Breast epithelium (tissue), 4 donors: ENCODE measurements around the gene ULBP2. TPM values are rescaled to one million over a fixed set of nuclear protein-coding genes. Genes with fewer than 3 reads are reported as not detected.
A peak's percentile ranks its signal among the peaks of the same experiment; 100 is the strongest.

ENCODE experiments used
- DNase-seq, 2 donors: peaks; one replicate each; pipeline ENCODE4 v3.0.0-alpha.2; 2019; ENCODE audit warnings: low spot score in 2 of 2
- H3K27ac ChIP-seq, 2 donors: fragments of 200-600 bp; sonication (generic) in 1 of 2; one replicate each; pipeline ENCODE4 v1.5.1; 2016 to 2019; ENCODE audit warnings: mild to moderate bottlenecking in 1 of 2
- H3K27me3 ChIP-seq, 2 donors: fragments of 200-600 bp; sonication (generic) in 1 of 2; one replicate each; pipeline versions ENCODE4 v1.5.1 to v1.6.0; 2017 to 2019; ENCODE audit warnings: control low read depth in 1 of 2, mild to moderate bottlenecking in 1 of 2
- H3K36me3 ChIP-seq: fragments of 200-600 bp; one replicate; pipeline ENCODE4 v1.5.1; 2019
- H3K4me1 ChIP-seq, 2 donors: fragments of 200-600 bp; sonication (generic); one replicate each; pipeline ENCODE4 v1.5.1; 2016 to 2019; ENCODE audit warnings: control low read depth in 1 of 2
- H3K4me3 ChIP-seq, 3 donors: fragments of 200-600 bp; sonication (generic); 1 replicate in 2 of 3; 2 replicates in 1 of 3; pipeline ENCODE4 v1.5.1; 2016 to 2019; ENCODE audit warnings: mild to moderate bottlenecking in 3 of 3, moderate library complexity in 2 of 3
- H3K9me3 ChIP-seq, 2 donors: fragments of 200-600 bp; sonication (generic) in 1 of 2; one replicate each; pipeline ENCODE4 v1.5.1; 2016 to 2019; ENCODE audit warnings: control low read depth in 1 of 2
- CTCF ChIP-seq, 3 donors: fragments of 450-650 bp; IDR thresholded peaks; one replicate each; pipeline ENCODE4 v1.5.1; 2016 to 2017; ENCODE audit warnings: antibody characterized with exemption in 3 of 3, mild to moderate bottlenecking in 3 of 3, moderate library complexity in 3 of 3
- POLR2A ChIP-seq: fragments of 450-650 bp; IDR thresholded peaks from one replicate; pipeline ENCODE4 v1.6.1; 2016; ENCODE audit warnings: antibody characterized with exemption, mild to moderate bottlenecking, moderate library complexity
- POLR2AphosphoS5 ChIP-seq, 3 donors: sonication (generic); formaldehyde crosslinking; IDR thresholded peaks; one replicate each; pipeline ENCODE4 v1.6.1; 2017; ENCODE audit warnings: antibody characterized with exemption in 3 of 3
- intact Hi-C: fragments of 100-400 bp; cut with DNase I; formaldehyde crosslinking; loops from one replicate; pipeline ENCODE4 v1.15.1; 2023; ENCODE audit warnings: low total_unique reads
- total RNA-seq, 3 donors: library from RNA; depleted of rRNA; stranded (reverse); fragments of >200 nt; gene quantifications; one replicate each; pipeline ENCODE4 v1.1.0, GENCODE V29; 2016

Gene ULBP2
- total RNA-seq, 3 donors from 2014 or later: 0.88 to 1.3 TPM; not detected in 1

GRCh38 chr6:149922642-149923326 is 19.0 kb upstream of the ULBP2 start, which contains the start of gene RAET1G:
Gene RAET1G (minus strand): TSS chr6:149923121. CDS start chr6:149923010, 111 bp downstream.
- intact Hi-C loops: no loop called here
- no peak for TF ChIP-seq CTCF (IDR thresholded peaks at IDR 0.05)
- TF ChIP-seq POLR2AphosphoS5 (IDR thresholded peaks at IDR 0.05): peak in 2 of 3 donors; percentile 22 to 58
- H3K4me3 ChIP-seq: peak within 1 kb of the TSS; percentile 38 to 79 (median 59)

GRCh38 chr6:149923327-149923986 is 18.4 kb upstream of the ULBP2 start:
- no peaks in the 10 kb centered on the region for H3K9me3 ChIP-seq
- peaks cover 0 to 4% of the 10 kb centered on the region in 2 donors for H3K4me1 ChIP-seq
- no peaks in the 10 kb centered on the region for H3K27me3 ChIP-seq
- peak overlapping the region; percentile 38 to 79 (median 59) for H3K4me3 ChIP-seq
- intact Hi-C loops: no loop called here
- TF ChIP-seq POLR2AphosphoS5 (IDR thresholded peaks at IDR 0.05) (peak in 1 of 3 donors; percentile 6), CTCF (IDR thresholded peaks at IDR 0.05) (no peak)
- H3K36me3 ChIP-seq: no peaks in the 10 kb centered on the region
- peak overlapping the region in 1 of 2 donors; percentile 6 for H3K27ac ChIP-seq
- peak in 1 of 2 donors; percentile 28 for DNase-seq

More at GRCh38 chr6:149922642-149923326, 19.0 kb upstream of the ULBP2 start, which contains the start of gene RAET1G:
- Histone ChIP-seq H3K4me1 (peaks cover 0 to 4% of the 10 kb centered on the region in 2 donors), H3K27ac (peak within 1 kb of the TSS in 1 of 2 donors; percentile 6), H3K27me3 (no peaks in the 10 kb centered on the region), H3K36me3 (no peaks in the 10 kb centered on the region), H3K9me3 (no peaks in the 10 kb centered on the region)
- DNase-seq: peak; percentile 86 to 87

- TF ChIP-seq POLR2AphosphoS5 (IDR thresholded peaks at IDR 0.05): no peak
- intact Hi-C loops: no loop called here
- no peak overlapping the region for H3K4me3 ChIP-seq
- no peak for DNase-seq
- H3K36me3 ChIP-seq: no peaks in the 10 kb centered on the region
- H3K9me3 ChIP-seq: no peaks in the 10 kb centered on the region
- peaks cover 0 to 4% of the 10 kb centered on the region in 2 donors for H3K4me1 ChIP-seq
- H3K27ac ChIP-seq: no peak overlapping the region
- H3K27me3 ChIP-seq: no peaks in the 10 kb centered on the region
These were observed 17.4 kb upstream of the ULBP2 start for GRCh38 chr6:149924206-149924932.

GRCh38 chr6:149924933-149925252 is 16.9 kb upstream of the ULBP2 start:
- TF ChIP-seq CTCF (IDR thresholded peaks at IDR 0.05) (no peak), POLR2A (no peak), POLR2AphosphoS5 (IDR thresholded peaks at IDR 0.05) (no peak)
- Histone ChIP-seq H3K36me3 (no peaks in the 10 kb centered on the region), H3K9me3 (no peaks in the 10 kb centered on the region), H3K27me3 (no peaks in the 10 kb centered on the region), H3K4me1 (peaks cover 0 to 4% of the 10 kb centered on the region in 2 donors), H3K27ac (no peak overlapping the region), H3K4me3 (no peak overlapping the region)
- DNase-seq: no peak
- intact Hi-C loops: loop anchor here (5.0 kb wide), 1 partner anchor 88 kb away; no protein-coding TSS in a partner anchor

GRCh38 chr6:149925253-149925973 is 16.4 kb upstream of the ULBP2 start:
- intact Hi-C loops: loop anchor here (5.0 kb wide), 1 partner anchor 88 kb away; no protein-coding TSS in a partner anchor
- TF ChIP-seq POLR2AphosphoS5 (IDR thresholded peaks at IDR 0.05): no peak
- TF ChIP-seq CTCF (IDR thresholded peaks at IDR 0.05): no peak
- TF ChIP-seq POLR2A: no peak
- Histone ChIP-seq H3K9me3 (no peaks in the 10 kb centered on the region), H3K27ac (peak overlapping the region; percentile 66 to 68), H3K4me3 (peak overlapping the region; percentile 43 to 66 (median 59)), H3K4me1 (peaks cover 0 to 4% of the 10 kb centered on the region in 2 donors), H3K27me3 (no peaks in the 10 kb centered on the region), H3K36me3 (no peaks in the 10 kb centered on the region)
- no peak for DNase-seq
